Hematopoietic multipotent progenitor cell treated with erythropoietin and hydrocortisone succinate and interleukin-3 and kit ligand, for 17 days (in vitro differentiated cells): ENCODE measurements around the gene RAG1.
"Not testable (repeated sequence)": the region's sequence is repeated elsewhere in the genome, so short reads cannot be mapped to it uniquely, and the experiment has no call there.

Experiments used
- DNase-seq: peaks from one replicate; pipeline ENCODE4 v3.0.0-alpha.2; 2015; ENCODE audit warnings: low spot score

RAG1 gene

DNA sequence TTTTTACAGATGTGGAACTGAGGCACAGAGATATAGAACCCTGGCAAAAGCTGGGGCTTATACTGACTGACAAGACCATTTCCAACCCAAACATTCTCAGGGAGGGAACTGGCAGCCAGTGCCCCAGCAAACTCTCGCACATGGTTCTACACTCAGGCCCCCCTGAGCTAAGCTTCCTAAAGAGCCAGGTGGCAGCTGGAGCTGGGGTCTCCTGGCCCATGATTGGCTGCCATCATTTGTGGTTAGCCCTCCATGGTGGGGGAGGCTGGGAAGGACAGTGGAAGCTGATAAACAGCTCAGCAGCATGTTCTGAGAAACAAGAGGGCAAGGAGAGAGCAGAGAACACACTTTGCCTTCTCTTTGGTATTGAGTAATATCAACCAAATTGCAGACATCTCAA, at the start of gene RAG1:
Gene RAG1 (plus strand): TSS at position 314 of the 400 bp plus-strand sequence. CDS start 5,298 bp downstream, outside the sequence.
- DNase-seq: no peak

- DNase-seq: no peak
Observed at GRCh38 chr11:36530840-36531239, 37.0 kb upstream of the RAG1 start.

GRCh38 chr11:36532941-36533601, 34.7 kb upstream of the RAG1 start:
- no peak for DNase-seq

DNA sequence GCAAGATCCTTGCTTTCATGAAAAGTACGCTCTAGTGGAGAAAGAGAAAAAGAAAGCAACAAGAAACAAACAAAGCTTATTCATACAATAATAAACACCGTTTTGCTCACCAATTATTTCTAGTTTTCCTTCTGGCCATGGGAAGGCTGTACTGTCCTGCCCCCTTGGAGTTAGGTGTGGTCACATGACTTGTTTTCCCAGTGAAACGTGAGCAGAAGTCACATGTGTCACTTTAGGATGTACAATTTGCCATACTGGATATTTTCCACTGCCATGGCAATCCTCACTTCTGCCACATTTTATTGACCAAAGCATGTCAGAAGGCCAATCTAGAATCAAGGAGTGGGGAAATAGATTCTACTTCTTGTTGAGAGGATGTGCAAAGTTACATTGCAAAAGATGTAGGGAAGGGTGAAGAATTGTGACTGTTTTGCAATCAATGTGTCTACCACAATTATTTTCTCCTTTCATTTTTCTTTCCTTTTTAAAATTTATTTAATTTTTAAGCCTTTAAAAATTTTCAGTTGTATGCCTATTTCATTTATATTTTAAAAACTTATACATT, 33.4 kb upstream of the RAG1 start:
- DNase-seq: no peak

- no peak for DNase-seq
Observed at GRCh38 chr11:36540998-36541397, 26.8 kb upstream of the RAG1 start.

DNA sequence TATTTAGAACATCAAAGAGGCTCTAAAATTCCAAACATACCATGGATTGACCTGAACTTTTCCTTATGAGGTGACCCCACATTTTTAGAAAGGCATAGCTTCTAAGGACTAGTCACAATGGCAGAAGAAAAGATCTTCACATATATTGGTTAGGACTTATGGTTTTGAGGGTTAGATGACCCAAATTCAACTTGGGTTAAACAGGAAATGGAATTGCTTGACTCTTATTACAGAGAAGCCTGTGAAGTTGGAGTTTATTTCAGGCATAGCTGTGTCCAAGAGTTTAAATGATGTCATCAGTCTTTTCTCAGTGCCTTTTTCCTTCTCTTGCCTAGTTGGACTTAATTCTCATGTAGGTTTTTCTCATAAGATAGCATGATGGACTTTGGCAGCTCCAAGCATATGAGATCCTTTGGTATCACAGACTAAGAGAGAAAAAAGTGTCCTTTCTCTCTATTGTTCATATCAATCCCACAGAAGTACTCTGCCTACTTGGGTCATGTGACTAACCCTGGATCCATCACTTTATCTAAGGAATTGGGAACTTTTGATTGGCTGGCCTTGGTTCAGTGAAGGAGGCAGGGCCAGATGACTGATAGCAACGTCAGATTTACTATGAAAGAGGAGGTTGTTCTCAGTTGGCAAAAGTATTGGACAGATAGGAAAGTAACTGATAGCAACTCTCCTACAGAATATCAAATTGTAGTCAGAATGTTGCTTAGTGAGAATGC, 17.3 kb upstream of the RAG1 start:
- DNase-seq: no peak

- not testable (repeated sequence) for DNase-seq
Observed at GRCh38 chr11:36557390-36557789, 10.4 kb upstream of the RAG1 start.

GRCh38 chr11:36557991-36558390, 9.8 kb upstream of the RAG1 start:
- DNase-seq: no peak

DNA sequence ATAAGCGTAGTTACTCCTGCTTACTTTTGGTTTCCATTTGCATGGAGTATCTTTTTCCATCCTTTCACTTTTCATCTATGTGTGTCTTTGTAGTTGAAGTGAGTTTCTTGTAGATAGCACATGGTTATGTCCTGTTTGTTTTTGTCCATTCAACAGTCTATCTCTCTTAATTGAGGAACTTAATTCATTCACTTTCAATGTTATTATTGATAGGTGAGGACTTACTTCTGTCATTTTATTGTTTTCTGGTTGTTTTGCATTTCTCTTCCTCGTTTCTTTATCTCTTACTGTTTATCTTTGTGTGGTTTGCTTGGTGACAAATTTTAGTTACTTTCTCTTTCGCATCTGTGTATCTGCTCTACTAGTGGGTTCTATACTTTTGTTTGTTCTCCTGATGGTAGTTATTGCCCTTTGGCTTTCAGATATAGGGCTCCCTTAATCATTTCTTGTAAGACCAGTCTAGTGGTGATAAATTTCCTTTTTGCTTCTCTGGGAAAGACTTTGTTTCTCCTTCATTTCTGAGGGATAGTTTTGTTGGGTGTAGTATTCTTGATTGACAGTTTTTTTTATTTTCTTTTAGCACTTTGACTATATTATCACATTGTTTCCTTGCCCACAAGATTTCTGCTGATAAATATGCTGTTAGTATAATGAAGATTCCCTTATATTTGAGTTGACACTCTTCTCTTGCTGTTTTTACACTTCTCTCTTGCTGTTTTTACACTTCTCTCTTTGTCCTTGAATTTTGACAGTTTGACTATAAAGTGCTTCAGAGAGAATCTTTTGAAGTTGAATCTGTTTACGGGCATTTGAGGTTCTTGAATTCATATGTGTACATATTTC, 9.0 kb upstream of the RAG1 start:
- no peak for DNase-seq

GRCh38 chr11:36564376-36565030, 3.3 kb upstream of the RAG1 start:
- DNase-seq: peak; percentile 53

DNA sequence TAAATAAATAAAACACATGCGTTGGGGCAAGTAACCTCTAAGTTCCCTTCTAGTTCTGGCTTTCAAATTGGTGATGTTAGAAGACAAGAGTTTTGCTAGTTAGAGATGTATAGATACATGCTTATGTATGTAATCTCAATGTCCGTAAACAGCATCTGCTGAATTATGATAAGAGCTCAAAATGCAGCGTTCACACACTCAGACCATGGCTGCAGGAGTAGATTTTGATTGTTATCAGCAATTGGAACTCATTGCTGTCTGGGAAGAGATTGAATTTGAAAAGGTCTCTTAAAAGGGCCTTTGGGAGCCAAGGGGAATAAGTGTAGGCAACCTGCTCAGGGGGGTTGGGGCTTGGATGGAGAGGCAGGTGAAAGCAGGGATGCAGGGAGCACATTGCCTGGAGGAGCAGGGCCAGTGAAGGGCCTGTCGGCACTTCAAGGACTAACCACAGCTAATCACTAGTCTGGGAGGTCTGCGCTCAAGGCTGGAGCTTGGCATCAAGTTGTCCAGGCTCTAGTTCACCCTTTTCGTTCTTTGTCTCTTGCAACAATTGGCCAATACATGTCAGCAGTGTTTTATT, 2.7 kb upstream of the RAG1 start:
- no peak for DNase-seq

- no peak for DNase-seq
Observed at GRCh38 chr11:36566407-36567053, 1.3 kb upstream of the RAG1 start.

DNA sequence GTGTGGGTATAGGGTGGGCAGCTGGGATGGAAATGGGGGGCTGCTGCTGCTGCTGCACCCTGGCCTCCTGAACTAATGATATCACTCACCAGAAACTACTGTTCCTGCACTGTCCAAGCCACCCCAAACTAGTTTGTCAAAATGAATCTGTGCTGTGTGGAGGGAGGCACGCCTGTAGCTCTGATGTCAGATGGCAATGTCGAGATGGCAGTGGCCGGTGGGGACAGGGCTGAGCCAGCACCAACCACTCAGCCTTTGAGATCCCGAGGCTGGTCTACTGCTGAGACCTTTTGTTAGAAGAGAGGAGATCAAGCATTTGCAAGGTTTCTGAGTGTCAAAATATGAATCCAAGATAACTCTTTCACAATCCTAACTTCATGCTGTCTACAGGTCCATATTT, 1.3 kb downstream of the RAG1 start:
- DNase-seq: no peak

GRCh38 chr11:36574486-36574885, 6.7 kb downstream of the RAG1 start:
- no peak for DNase-seq

- no peak for DNase-seq
Observed at GRCh38 chr11:36577373-36577772, 9.6 kb downstream of the RAG1 start.

GRCh38 chr11:36577859-36578258, 10.1 kb downstream of the RAG1 start:
- DNase-seq: no peak

- DNase-seq: no peak
Observed at GRCh38 chr11:36578458-36578857, 10.7 kb downstream of the RAG1 start.

DNA sequence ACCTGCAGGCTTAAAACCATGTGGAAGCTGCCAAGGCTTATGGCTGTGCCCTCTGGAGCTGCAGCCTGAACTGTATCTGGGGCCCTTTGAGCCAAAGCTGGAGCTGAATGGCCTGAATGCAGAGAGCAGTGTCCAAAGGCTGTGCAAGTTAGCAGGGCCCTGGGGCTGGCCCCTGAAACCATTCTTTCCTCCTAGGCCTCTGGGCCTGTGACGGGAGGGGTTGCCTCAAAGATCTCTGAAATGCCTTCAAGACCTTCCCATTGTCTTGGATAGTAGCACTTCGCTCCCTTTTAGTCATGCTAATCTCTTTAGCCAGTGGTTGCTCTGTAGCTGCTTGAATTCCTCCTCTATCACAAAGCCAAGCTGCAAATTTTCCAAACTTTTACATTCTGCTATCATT, 13.7 kb downstream of the RAG1 start:
- no peak for DNase-seq

DNA sequence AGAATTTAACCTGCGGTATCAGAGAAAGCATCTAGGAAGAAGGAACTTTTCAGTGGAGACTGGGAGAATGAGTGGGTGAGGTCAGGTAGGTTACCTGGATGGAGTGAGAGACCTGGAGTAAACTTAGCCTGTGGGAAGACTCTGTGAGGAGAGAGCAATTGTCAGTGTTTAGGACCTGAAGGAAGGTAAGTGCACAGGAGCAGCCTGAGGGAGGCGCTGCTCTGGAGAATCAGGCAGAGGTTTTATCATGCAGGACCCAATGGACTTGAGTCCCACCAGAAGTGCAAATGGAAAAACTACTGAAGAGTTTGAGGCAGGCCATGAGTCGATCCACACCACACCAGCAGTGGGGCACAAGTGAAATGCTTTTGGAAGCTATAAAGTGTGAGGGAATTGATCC, 15.9 kb downstream of the RAG1 start:
- DNase-seq: no peak

GRCh38 chr11:36586543-36586942, 18.7 kb downstream of the RAG1 start:
- no peak for DNase-seq

DNA sequence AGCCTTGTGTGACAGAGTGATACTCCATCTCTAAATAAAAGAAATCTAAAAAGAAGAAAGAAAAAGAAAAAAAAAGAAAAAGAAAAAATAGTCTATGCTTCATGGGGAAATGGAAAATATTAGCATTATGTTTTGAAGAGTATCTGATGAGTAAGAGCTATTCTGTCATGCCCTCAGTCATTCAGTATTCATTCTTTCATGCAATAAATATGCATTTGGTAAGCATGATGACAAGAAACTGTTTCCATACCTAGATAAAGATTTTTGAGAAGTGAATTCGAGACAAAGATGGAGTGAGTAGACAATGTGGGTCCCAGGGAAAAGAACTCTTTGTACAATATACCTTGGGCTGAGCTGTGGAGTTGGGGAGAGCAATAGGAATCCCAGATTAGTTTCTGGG, 20.3 kb downstream of the RAG1 start:
- DNase-seq: no peak
